Ishikawa (cell line): Measurements from ENCODE around the gene ADCY2.

ENCODE experiments used
- TEAD4 ChIP-seq: IDR thresholded peaks from 2 replicates; pipeline ENCODE4 v1.6.1; 2012
- TF ChIP-seq, protein P1 (sequence below): IDR thresholded peaks from 2 replicates; pipeline ENCODE4 v1.6.1; 2012

DNA sequence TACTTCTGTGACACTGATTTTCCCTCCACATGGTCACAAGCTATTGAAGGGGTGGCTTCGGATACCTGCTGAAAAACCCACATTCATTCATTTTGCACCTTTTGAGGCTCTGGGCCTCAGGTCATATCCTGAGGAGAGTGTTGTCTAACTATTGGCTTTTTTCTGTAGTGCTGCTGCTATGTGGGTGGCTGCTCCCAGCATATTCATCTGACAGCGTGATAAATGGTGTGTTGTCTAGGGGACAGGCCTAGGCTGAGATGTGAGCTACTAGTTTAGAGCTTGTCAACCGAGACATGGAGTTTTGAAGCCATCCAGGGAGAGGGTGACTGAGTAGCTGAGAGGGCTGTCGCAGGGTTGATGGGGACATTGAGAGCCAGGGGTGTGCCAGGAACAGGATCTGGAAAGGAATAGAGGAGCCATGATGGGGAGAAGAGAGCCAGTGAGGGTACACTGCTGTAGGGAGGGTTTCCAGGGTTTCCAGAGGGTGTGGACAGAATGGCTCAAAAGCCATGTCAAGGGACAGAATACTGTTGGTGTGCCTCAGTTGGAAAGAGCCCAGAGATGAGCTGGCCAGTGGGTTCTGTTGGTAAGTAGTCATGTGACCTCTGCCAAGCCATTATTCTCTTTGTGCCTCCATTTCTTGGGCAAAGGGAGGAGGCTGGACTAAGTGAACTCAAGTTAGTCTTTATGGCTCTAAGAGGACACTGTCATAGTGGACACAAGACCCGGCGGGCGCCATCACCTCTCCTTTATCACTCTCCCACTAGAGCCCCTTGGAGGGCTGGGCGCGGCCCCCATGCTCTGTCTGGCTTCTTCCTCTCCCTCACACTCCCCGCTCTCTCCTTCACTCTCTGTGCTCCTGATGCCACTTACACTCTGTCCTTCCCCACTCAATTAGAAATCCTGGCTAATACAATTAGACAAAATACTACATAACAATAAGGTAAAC, 19.9 kb downstream of the ADCY2 start:
- TF ChIP-seq, protein P1, sequence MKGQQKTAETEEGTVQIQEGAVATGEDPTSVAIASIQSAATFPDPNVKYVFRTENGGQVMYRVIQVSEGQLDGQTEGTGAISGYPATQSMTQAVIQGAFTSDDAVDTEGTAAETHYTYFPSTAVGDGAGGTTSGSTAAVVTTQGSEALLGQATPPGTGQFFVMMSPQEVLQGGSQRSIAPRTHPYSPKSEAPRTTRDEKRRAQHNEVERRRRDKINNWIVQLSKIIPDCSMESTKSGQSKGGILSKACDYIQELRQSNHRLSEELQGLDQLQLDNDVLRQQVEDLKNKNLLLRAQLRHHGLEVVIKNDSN = no peak
- TF ChIP-seq TEAD4 = no peak
